ENCODE results near the gene ALCAM.

DNA sequence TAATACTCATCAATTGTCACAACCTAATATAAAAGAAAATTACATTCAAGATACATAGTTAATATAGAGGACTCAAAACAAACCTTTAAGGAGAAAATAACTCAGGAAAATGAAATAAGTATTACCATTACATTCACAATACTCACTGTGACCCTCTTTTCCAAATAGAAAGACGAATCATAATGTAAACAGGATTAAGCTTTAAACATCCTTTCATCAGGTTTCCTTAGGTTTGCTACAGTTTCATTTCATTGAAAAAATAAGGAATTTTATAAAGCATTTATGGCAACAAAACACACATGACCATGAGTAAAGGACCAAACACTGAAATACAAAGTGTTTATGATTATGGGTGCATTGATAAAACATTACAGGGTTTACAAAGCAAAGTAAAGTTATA is 162.7 kb downstream of the ALCAM start:
- TF ChIP-seq CTCF (IDR thresholded peaks at IDR 0.05) (no peak), ZFX (IDR thresholded peaks at IDR 0.05; ENCODE audit: borderline replicate concordance) (no peak)
